Liver (tissue), 9 donors: ENCODE data around the gene MT4. TPM values are rescaled to one million over a fixed set of nuclear protein-coding genes. Genes with fewer than 3 reads are reported as not detected.
A peak's percentile ranks its signal among the peaks of the same experiment; 100 is the strongest.

Source experiments
- DNase-seq: peaks from one replicate; pipeline ENCODE4 v3.0.0-alpha.2; 2017; ENCODE audit warnings: low spot score
- H3K27ac ChIP-seq, 2 donors: one replicate each; pipeline ENCODE4 v1.7.0; 2013; ENCODE audit warnings: inconsistent platforms in 2 of 2, low read length in 2 of 2, control low read depth in 1 of 2, low read depth in 1 of 2, mild to moderate bottlenecking in 1 of 2
- H3K27me3 ChIP-seq, 4 donors: one replicate each; pipeline versions ENCODE4 v1.6.1 to v1.7.0; 2013; ENCODE audit warnings: low read length in 3 of 4, inconsistent platforms in 1 of 4, mild to moderate bottlenecking in 1 of 4, moderate library complexity in 1 of 4; ENCODE audit not compliant: control insufficient read depth in 4 of 4, insufficient read depth in 4 of 4
- H3K36me3 ChIP-seq, 4 donors: one replicate each; pipeline versions ENCODE4 v1.6.1 to v1.7.0; 2013; ENCODE audit warnings: low read length in 3 of 4, mild to moderate bottlenecking in 3 of 4, low read depth in 1 of 4, moderate library complexity in 1 of 4; ENCODE audit not compliant: control insufficient read depth in 4 of 4, insufficient read depth in 3 of 4
- H3K4me1 ChIP-seq, 4 donors: one replicate each; pipeline versions ENCODE4 v1.6.1 to v1.7.0; 2013; ENCODE audit warnings: low read length in 3 of 4, mild to moderate bottlenecking in 3 of 4, moderate library complexity in 1 of 4; ENCODE audit not compliant: control insufficient read depth in 4 of 4, insufficient read depth in 4 of 4
- H3K4me3 ChIP-seq, 3 donors: one replicate each; pipeline versions ENCODE4 v1.6.1 to v1.7.0; 2013; ENCODE audit warnings: low read length in 3 of 3, control low read depth in 1 of 3, low read depth in 1 of 3, mild to moderate bottlenecking in 1 of 3
- H3K9ac ChIP-seq, 2 donors: one replicate each; pipeline ENCODE4 v1.7.0; 2013; ENCODE audit warnings: low read length in 2 of 2, mild to moderate bottlenecking in 2 of 2, moderate library complexity in 2 of 2, control low read depth in 1 of 2, low read depth in 1 of 2
- H3K9me3 ChIP-seq, 4 donors: one replicate each; pipeline versions ENCODE4 v1.6.1 to v1.7.0; 2013; ENCODE audit warnings: low read length in 3 of 4; ENCODE audit not compliant: control insufficient read depth in 4 of 4
- EGR1 ChIP-seq, 2 donors: IDR thresholded peaks; 2 replicates each; pipeline ENCODE4 v1.6.1; 2016 to 2018; ENCODE audit warnings: antibody characterized with exemption in 2 of 2, low read depth in 2 of 2
- FOXA1 ChIP-seq: IDR thresholded peaks from 2 replicates; pipeline ENCODE4 v1.6.1; 2016; ENCODE audit warnings: antibody characterized with exemption
- FOXA2 ChIP-seq: IDR thresholded peaks from 2 replicates; pipeline ENCODE4 v1.6.1; 2016; ENCODE audit warnings: antibody characterized with exemption
- GABPA ChIP-seq, 2 donors: IDR thresholded peaks in 1 of 2; conservative IDR thresholded peaks in 1 of 2; 2 replicates each; pipeline ENCODE4 v1.6.1; 2016; ENCODE audit warnings: antibody characterized with exemption in 2 of 2, mild to moderate bottlenecking in 1 of 2, moderate library complexity in 1 of 2
- HNF4A ChIP-seq, 2 donors: conservative IDR thresholded peaks; 2 replicates each; pipeline ENCODE4 v1.6.1; 2016; ENCODE audit warnings: antibody characterized with exemption in 2 of 2, mild to moderate bottlenecking in 2 of 2
- HNF4G ChIP-seq: IDR thresholded peaks from 2 replicates; pipeline ENCODE4 v1.6.1; 2016; ENCODE audit warnings: antibody characterized with exemption
- JUND ChIP-seq, 2 donors: IDR thresholded peaks; 2 replicates each; pipeline ENCODE4 v1.6.1; 2016; ENCODE audit warnings: antibody characterized with exemption in 2 of 2
- NR2F2 ChIP-seq: IDR thresholded peaks from 2 replicates; pipeline ENCODE4 v1.6.1; 2016; ENCODE audit warnings: antibody characterized with exemption
- RAD21 ChIP-seq, 2 donors: IDR thresholded peaks; 2 replicates each; pipeline ENCODE4 v1.6.1; 2016; ENCODE audit warnings: antibody characterized with exemption in 2 of 2, mild to moderate bottlenecking in 2 of 2
- RXRA ChIP-seq, 2 donors: IDR thresholded peaks; 2 replicates each; pipeline ENCODE4 v1.6.1; 2017 to 2018; ENCODE audit warnings: antibody characterized with exemption in 2 of 2, mild to moderate bottlenecking in 1 of 2
- SP1 ChIP-seq: IDR thresholded peaks from 2 replicates; pipeline ENCODE4 v1.6.1; 2018; ENCODE audit warnings: antibody characterized with exemption, mild to moderate bottlenecking
- TAF1 ChIP-seq: conservative IDR thresholded peaks from 2 replicates; pipeline ENCODE4 v1.6.1; 2016; ENCODE audit warnings: antibody characterized with exemption, mild to moderate bottlenecking
- YY1 ChIP-seq: IDR thresholded peaks from 2 replicates; pipeline ENCODE4 v1.6.1; 2016; ENCODE audit warnings: antibody characterized with exemption, mild to moderate bottlenecking
- WGBS: extraction: QIAGEN DNeasy Blood & Tissue Kit; methylation state at CpG from one replicate; pipeline ENCODE4 v1.1.7; 2013; 5-methylcytosine and 5-hydroxymethylcytosine counted together
- polyA plus RNA-seq, 2 donors: library from polyadenylated mRNA; stranded (reverse) in 1 of 2; unstranded in 1 of 2; fragments of 200-250 nt in 1 of 2; fragments of >200 nt in 1 of 2; fragmentation: Nextera tagmentation in 1 of 2; extraction: Ambion mirVana in 1 of 2; gene quantifications; one replicate each; pipeline versions ENCODE4 v1.2.1 to v1.2.3, GENCODE V29; 2013 to 2015
- total RNA-seq, 2 donors: library from RNA; depleted of rRNA; stranded (reverse); fragments of >200 nt; gene quantifications; one replicate each; pipeline ENCODE4 v1.2.3, GENCODE V29; 2014
- TF ChIP-seq, protein P1 (sequence below): fragments of 150-350 bp; IDR thresholded peaks from 2 replicates; pipeline ENCODE4 v1.5.1; 2017; ENCODE audit warnings: improper control_type of control experiment, low read depth, low read length; ENCODE audit not compliant: missing input control
- TF ChIP-seq, protein P2 (sequence below): IDR thresholded peaks from 2 replicates; pipeline ENCODE4 v1.6.1; 2016; ENCODE audit warnings: antibody characterized with exemption, mild to moderate bottlenecking
- TF ChIP-seq, protein P3 (sequence below): IDR thresholded peaks from 2 replicates; pipeline ENCODE4 v1.6.1; 2016; ENCODE audit warnings: antibody characterized with exemption
- TF ChIP-seq, protein P4 (sequence below): IDR thresholded peaks from 2 replicates; pipeline ENCODE4 v1.6.1; 2016; ENCODE audit warnings: antibody characterized with exemption
- TF ChIP-seq, protein P5 (sequence below): IDR thresholded peaks from 2 replicates; pipeline ENCODE4 v1.6.1; 2016; ENCODE audit warnings: antibody characterized with exemption
- donor health status: healthy.
- donor health status: healthy.
- donor health status: healthy.
- donor health status: healthy.
- donor health status: healthy.

MT4 gene
- total and polyA plus RNA-seq, 4 donors: not detected

- H3K4me3 ChIP-seq: peak overlapping the region in 2 of 3 donors; percentile 88 to 90
- TF ChIP-seq, protein P1, sequence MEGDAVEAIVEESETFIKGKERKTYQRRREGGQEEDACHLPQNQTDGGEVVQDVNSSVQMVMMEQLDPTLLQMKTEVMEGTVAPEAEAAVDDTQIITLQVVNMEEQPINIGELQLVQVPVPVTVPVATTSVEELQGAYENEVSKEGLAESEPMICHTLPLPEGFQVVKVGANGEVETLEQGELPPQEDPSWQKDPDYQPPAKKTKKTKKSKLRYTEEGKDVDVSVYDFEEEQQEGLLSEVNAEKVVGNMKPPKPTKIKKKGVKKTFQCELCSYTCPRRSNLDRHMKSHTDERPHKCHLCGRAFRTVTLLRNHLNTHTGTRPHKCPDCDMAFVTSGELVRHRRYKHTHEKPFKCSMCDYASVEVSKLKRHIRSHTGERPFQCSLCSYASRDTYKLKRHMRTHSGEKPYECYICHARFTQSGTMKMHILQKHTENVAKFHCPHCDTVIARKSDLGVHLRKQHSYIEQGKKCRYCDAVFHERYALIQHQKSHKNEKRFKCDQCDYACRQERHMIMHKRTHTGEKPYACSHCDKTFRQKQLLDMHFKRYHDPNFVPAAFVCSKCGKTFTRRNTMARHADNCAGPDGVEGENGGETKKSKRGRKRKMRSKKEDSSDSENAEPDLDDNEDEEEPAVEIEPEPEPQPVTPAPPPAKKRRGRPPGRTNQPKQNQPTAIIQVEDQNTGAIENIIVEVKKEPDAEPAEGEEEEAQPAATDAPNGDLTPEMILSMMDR: no peak
- TF ChIP-seq, protein P2, sequence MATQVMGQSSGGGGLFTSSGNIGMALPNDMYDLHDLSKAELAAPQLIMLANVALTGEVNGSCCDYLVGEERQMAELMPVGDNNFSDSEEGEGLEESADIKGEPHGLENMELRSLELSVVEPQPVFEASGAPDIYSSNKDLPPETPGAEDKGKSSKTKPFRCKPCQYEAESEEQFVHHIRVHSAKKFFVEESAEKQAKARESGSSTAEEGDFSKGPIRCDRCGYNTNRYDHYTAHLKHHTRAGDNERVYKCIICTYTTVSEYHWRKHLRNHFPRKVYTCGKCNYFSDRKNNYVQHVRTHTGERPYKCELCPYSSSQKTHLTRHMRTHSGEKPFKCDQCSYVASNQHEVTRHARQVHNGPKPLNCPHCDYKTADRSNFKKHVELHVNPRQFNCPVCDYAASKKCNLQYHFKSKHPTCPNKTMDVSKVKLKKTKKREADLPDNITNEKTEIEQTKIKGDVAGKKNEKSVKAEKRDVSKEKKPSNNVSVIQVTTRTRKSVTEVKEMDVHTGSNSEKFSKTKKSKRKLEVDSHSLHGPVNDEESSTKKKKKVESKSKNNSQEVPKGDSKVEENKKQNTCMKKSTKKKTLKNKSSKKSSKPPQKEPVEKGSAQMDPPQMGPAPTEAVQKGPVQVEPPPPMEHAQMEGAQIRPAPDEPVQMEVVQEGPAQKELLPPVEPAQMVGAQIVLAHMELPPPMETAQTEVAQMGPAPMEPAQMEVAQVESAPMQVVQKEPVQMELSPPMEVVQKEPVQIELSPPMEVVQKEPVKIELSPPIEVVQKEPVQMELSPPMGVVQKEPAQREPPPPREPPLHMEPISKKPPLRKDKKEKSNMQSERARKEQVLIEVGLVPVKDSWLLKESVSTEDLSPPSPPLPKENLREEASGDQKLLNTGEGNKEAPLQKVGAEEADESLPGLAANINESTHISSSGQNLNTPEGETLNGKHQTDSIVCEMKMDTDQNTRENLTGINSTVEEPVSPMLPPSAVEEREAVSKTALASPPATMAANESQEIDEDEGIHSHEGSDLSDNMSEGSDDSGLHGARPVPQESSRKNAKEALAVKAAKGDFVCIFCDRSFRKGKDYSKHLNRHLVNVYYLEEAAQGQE: peak; percentile 90
- peak; percentile 48 to 77 for TF ChIP-seq EGR1 (IDR thresholded peaks at IDR 0.05; ENCODE audit: low read depth in 2 of 2)
- TF ChIP-seq RAD21 (IDR thresholded peaks at IDR 0.05): peak; percentile 59 to 68
- TF ChIP-seq, protein P3, sequence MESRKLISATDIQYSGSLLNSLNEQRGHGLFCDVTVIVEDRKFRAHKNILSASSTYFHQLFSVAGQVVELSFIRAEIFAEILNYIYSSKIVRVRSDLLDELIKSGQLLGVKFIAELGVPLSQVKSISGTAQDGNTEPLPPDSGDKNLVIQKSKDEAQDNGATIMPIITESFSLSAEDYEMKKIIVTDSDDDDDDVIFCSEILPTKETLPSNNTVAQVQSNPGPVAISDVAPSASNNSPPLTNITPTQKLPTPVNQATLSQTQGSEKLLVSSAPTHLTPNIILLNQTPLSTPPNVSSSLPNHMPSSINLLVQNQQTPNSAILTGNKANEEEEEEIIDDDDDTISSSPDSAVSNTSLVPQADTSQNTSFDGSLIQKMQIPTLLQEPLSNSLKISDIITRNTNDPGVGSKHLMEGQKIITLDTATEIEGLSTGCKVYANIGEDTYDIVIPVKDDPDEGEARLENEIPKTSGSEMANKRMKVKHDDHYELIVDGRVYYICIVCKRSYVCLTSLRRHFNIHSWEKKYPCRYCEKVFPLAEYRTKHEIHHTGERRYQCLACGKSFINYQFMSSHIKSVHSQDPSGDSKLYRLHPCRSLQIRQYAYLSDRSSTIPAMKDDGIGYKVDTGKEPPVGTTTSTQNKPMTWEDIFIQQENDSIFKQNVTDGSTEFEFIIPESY: peak; percentile 88
- peak; percentile 44 for TF ChIP-seq TAF1
- TF ChIP-seq NR2F2: peak; percentile 86
- TF ChIP-seq FOXA1: peak; percentile 94
- TF ChIP-seq RXRA (IDR thresholded peaks at IDR 0.05): peak; percentile 100
- TF ChIP-seq GABPA (IDR thresholded peaks at IDR 0.05 in 1 of 2, conservative IDR thresholded peaks at IDR 0.05 in 1 of 2): peak in 1 of 2 donors; percentile 58
- peak; percentile 46 for TF ChIP-seq HNF4G
- peak; percentile 84 to 91 for TF ChIP-seq HNF4A (conservative IDR thresholded peaks at IDR 0.05)
- peak; percentile 94 to 95 for TF ChIP-seq JUND (IDR thresholded peaks at IDR 0.05)
- TF ChIP-seq, protein P4, sequence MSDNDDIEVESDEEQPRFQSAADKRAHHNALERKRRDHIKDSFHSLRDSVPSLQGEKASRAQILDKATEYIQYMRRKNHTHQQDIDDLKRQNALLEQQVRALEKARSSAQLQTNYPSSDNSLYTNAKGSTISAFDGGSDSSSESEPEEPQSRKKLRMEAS: peak; percentile 93
- TF ChIP-seq, protein P5, sequence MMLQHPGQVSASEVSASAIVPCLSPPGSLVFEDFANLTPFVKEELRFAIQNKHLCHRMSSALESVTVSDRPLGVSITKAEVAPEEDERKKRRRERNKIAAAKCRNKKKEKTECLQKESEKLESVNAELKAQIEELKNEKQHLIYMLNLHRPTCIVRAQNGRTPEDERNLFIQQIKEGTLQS: peak; percentile 83
- TF ChIP-seq SP1: peak; percentile 100
- TF ChIP-seq FOXA2: peak; percentile 77
- TF ChIP-seq YY1: peak; percentile 89
- no peaks in the 10 kb centered on the region for H3K36me3 ChIP-seq
- DNase-seq: no peak
- no peaks in the 10 kb centered on the region for H3K27me3 ChIP-seq
- H3K9me3 ChIP-seq: no peaks in the 10 kb centered on the region
- peaks cover 0 to 27% (median 7%) of the 10 kb centered on the region in 4 donors for H3K4me1 ChIP-seq
- H3K9ac ChIP-seq: peak overlapping the region; percentile 84 to 98
- 27% methylated on average over 2 of the region's 2 CpGs for WGBS
- H3K27ac ChIP-seq: peak overlapping the region; percentile 98 to 99
Measured at GRCh38 chr16:56611281-56611833, 46.5 kb downstream of the MT4 start.
